HepG2 (cell line): ENCODE measurements around the gene ITGB5. TPM values are rescaled to one million over a fixed set of nuclear protein-coding genes. Genes with fewer than 3 reads are reported as not detected.
A peak's percentile ranks its signal among the peaks of the same experiment; 100 is the strongest.

ENCODE experiments used
- ELF3 ChIP-seq: IDR thresholded peaks from 2 replicates; pipeline ENCODE4 v1.6.1; 2016; ENCODE audit warnings: missing genetic modification reagents, missing compliant biosample characterization
- EP300 ChIP-seq, 3 experiments: sonication (generic) in 1 of 3; formaldehyde crosslinking in 1 of 3; IDR thresholded peaks; 2 replicates each; pipeline versions ENCODE4 v1.5.1 to v1.6.1; 2011 to 2020; ENCODE audit warnings: low read depth in 2 of 3, low read length in 2 of 3, borderline replicate concordance in 1 of 3, improper control_type of control experiment in 1 of 3, mild to moderate bottlenecking in 1 of 3, missing genetic modification reagents in 1 of 3, moderate library complexity in 1 of 3
- FOSL2 ChIP-seq: sonication (generic); formaldehyde crosslinking; IDR thresholded peaks from 2 replicates; pipeline ENCODE4 v1.4.0; 2020; ENCODE audit warnings: missing genetic modification reagents
- FOXK1 ChIP-seq: sonication (generic); formaldehyde crosslinking; IDR thresholded peaks from 2 replicates; pipeline ENCODE4 v1.4.0; 2020; ENCODE audit warnings: low read depth, missing genetic modification reagents, borderline replicate concordance
- HOXA5 ChIP-seq: sonication (generic); formaldehyde crosslinking; IDR thresholded peaks from 2 replicates; pipeline ENCODE4 v1.4.0; 2020; ENCODE audit warnings: missing genetic modification reagents
- MXI1 ChIP-seq: IDR thresholded peaks from 3 replicates; pipeline ENCODE4 v1.6.1; 2012; ENCODE audit warnings: low read depth, low read length, inconsistent platforms, borderline replicate concordance
- NFKBIZ ChIP-seq: IDR thresholded peaks from 2 replicates; pipeline ENCODE4 v1.6.1; 2018; ENCODE audit warnings: missing genetic modification reagents, missing compliant biosample characterization
- NKX3-1 ChIP-seq: sonication (generic); formaldehyde crosslinking; IDR thresholded peaks from 2 replicates; pipeline ENCODE4 v1.5.0; 2020; ENCODE audit warnings: missing genetic modification reagents
- PLSCR1 ChIP-seq: sonication (generic); formaldehyde crosslinking; IDR thresholded peaks from 2 replicates; pipeline ENCODE4 v1.5.0; 2020; ENCODE audit warnings: missing genetic modification reagents, mild to moderate bottlenecking, borderline replicate concordance
- RFXANK ChIP-seq: IDR thresholded peaks from 2 replicates; pipeline ENCODE4 v1.6.1; 2016
- RXRB ChIP-seq: IDR thresholded peaks from 2 replicates; pipeline ENCODE4 v1.6.1; 2016; ENCODE audit warnings: borderline replicate concordance, missing genetic modification reagents, missing compliant biosample characterization
- USF2 ChIP-seq, 2 experiments: sonication (generic) in 1 of 2; formaldehyde crosslinking in 1 of 2; IDR thresholded peaks; 2 replicates each; pipeline versions ENCODE4 v1.5.1 to v1.6.1; 2011 to 2020; ENCODE audit warnings: borderline replicate concordance in 1 of 2, low read depth in 1 of 2, low read length in 1 of 2, mild to moderate bottlenecking in 1 of 2, missing genetic modification reagents in 1 of 2, moderate library complexity in 1 of 2
- ZFP36L2 ChIP-seq: sonication (generic); formaldehyde crosslinking; IDR thresholded peaks from 2 replicates; pipeline ENCODE4 v1.4.0; 2020; ENCODE audit warnings: missing genetic modification reagents
- ZNF251 ChIP-seq: sonication (generic); formaldehyde crosslinking; IDR thresholded peaks from 2 replicates; pipeline ENCODE4 v1.9.0; 2021; ENCODE audit warnings: mild to moderate bottlenecking, missing genetic modification reagents
- ZNF580 ChIP-seq: IDR thresholded peaks from 2 replicates; pipeline ENCODE4 v1.6.1; 2016; ENCODE audit warnings: low read depth, borderline replicate concordance
- ZNF619 ChIP-seq: sonication (generic); formaldehyde crosslinking; IDR thresholded peaks from 2 replicates; pipeline ENCODE4 v1.4.0; 2020; ENCODE audit warnings: mild to moderate bottlenecking, missing genetic modification reagents
- ZNF646 ChIP-seq: sonication (generic); formaldehyde crosslinking; IDR thresholded peaks from 2 replicates; pipeline ENCODE4 v1.9.0; 2021; ENCODE audit warnings: mild to moderate bottlenecking, missing genetic modification reagents
- ZSCAN9 ChIP-seq: IDR thresholded peaks from 2 replicates; pipeline ENCODE4 v1.6.1; 2016; ENCODE audit warnings: borderline replicate concordance
- polyA plus RNA-seq, 8 experiments: library from polyadenylated mRNA; depleted of rRNA in 3 of 8; stranded (reverse) in 7 of 8; unstranded in 1 of 8; fragments of >200 nt; fragmentation: Illumina TruSeq in 4 of 8; extraction: Trizol in 4 of 8; gene quantifications; 2 replicates each; pipeline versions ENCODE4 v1.2.1 to v1.2.3, GENCODE V29; 2011 to 2016; ENCODE audit warnings: low read depth in 4 of 8, missing spikeins in 1 of 8, mixed read lengths in 1 of 8; ENCODE audit not compliant: insufficient read depth in 1 of 8
- total RNA-seq, 5 experiments: library from RNA; depleted of rRNA; stranded (reverse); fragments of >200 nt; fragmentation: Illumina TruSeq; extraction: Trizol; gene quantifications; 2 replicates each; pipeline ENCODE4 v1.2.3, GENCODE V29; 2016; ENCODE audit warnings: low read depth in 1 of 5

ITGB5 gene
- total and polyA plus RNA-seq, 2 of the 13 experiments (the other 11 are each of a cell fraction or from before 2014, with no cell fraction given) = 74.1 to 343 TPM

GRCh38 chr3:124812291-124813265, 74.6 kb downstream of the ITGB5 start (continued):
- TF ChIP-seq NKX3-1 (CRISPR knock-in tag) = no peak
- TF ChIP-seq USF2 (IDR thresholded peaks at IDR 0.05; ENCODE audit: low read depth, low read length) = peak; percentile 73
- TF ChIP-seq USF2 (CRISPR knock-in tag; IDR thresholded peaks at IDR 0.05; ENCODE audit: borderline replicate concordance) = no peak; the same call in 1 of the 2 replicates
- TF ChIP-seq ZNF619 = peak; percentile 63; the same call in 1 of the 2 replicates
- no peak for TF ChIP-seq FOXK1 (CRISPR knock-in tag)
- TF ChIP-seq ZNF646 (CRISPR knock-in tag) = peak; percentile 72; the same call in 1 of the 2 replicates
- TF ChIP-seq ZNF580 (CRISPR knock-in tag) = no peak
- TF ChIP-seq ELF3 (CRISPR knock-in tag) = peak; percentile 11; the same call in 1 of the 2 replicates
- no peak for TF ChIP-seq ZNF251
- no peak for TF ChIP-seq ZFP36L2 (CRISPR knock-in tag)
- no peak for TF ChIP-seq PLSCR1 (CRISPR knock-in tag)
- no peak for TF ChIP-seq RFXANK
- peak in 1 of 2 experiments; percentile 60; a peak in 2 of 4 replicates for TF ChIP-seq EP300 (IDR thresholded peaks at IDR 0.05; ENCODE audit: low read depth in 2 of 2, low read length in 2 of 2)
- no peak; the same call in 1 of the 2 replicates for TF ChIP-seq EP300 (CRISPR knock-in tag; IDR thresholded peaks at IDR 0.05; ENCODE audit: borderline replicate concordance)
- peak; percentile 44; the same call in 1 of the 3 replicates for TF ChIP-seq MXI1
- TF ChIP-seq HOXA5 (CRISPR knock-in tag) = no peak
- TF ChIP-seq RXRB = peak; percentile 58; the same call in 1 of the 2 replicates
- TF ChIP-seq ZSCAN9 (CRISPR knock-in tag) = peak; percentile 32; the same call in 1 of the 2 replicates
- TF ChIP-seq FOSL2 (CRISPR knock-in tag) = peak; percentile 98
- no peak for TF ChIP-seq NFKBIZ (CRISPR knock-in tag)
